Measurements from ENCODE around the gene RADX.
"Not testable (repeated sequence)": the region's sequence is repeated elsewhere in the genome, so short reads cannot be mapped to it uniquely, and the experiment has no call there.

Gene RADX, protein sequence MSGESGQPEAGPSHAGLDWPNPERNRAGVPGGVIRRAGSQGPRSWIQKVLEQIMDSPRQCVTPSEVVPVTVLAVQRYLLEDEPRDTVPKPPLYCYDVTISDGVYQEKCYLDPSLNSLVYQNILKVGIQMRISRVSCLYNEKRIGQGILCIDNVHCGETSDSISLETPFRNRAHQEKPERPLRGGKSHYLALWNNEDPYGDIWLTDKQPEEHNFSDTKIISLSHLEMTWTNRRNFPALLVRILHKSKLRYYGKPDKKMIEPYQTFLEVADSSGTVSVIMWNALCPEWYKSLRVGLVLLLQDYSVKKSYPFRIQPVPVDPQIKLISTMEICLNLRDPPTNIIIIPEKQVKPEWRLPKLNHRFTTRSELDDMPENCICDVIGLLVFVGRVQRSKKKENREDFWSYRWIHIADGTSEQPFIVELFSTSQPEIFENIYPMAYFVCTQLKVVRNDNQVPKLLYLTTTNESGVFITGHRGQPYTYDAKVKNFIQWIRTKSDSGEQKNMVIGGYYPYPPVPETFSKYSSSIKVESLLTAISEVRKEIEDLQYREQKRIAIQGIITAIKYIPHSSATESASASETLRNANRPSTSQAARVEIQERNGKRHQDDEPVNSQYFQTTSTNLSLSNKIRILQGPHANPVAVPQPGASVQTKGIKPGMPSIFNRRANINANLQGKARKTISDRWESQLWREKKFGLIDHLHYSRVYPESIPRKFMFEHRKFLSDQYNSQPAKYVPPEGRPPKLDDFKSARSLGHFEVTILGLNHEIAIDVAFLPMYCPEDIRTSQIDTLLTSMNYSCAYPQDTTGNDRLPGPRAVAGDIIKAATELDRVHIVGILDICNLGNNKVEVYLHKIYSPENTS

GRCh38 chrX:106611679-106612392 lies at the start of gene RADX:
RADX (plus strand) TSS chrX:106611978; CDS start chrX:106612081, 103 bp downstream.
- DNase-seq (ENCODE audit: low spot score), result peak; percentile 42

DNA sequence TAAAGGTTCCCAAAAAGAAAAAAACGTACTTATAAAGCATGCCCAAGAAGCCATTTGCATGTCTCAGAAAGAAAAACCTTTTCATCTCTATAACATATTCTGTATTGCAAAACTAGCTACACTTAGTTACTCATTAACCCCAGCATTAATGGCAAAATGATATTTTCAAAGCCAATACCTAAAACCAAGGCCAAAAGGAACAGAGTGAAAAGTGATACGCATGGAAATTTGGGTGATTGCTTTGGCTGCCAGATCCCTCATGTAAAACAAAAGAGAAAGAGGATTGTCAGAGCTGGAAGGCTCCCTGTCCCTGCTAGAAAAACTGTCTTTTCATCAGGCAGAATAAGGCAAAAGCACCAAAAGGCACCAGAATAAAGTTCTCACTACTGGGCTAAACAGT lies 46.8 kb upstream of the RADX start:
- DNase-seq (ENCODE audit: low spot score), result no peak

- DNase-seq (ENCODE audit: low spot score), result no peak
Observed at GRCh38 chrX:106566362-106566761, 45.4 kb upstream of the RADX start.

DNA sequence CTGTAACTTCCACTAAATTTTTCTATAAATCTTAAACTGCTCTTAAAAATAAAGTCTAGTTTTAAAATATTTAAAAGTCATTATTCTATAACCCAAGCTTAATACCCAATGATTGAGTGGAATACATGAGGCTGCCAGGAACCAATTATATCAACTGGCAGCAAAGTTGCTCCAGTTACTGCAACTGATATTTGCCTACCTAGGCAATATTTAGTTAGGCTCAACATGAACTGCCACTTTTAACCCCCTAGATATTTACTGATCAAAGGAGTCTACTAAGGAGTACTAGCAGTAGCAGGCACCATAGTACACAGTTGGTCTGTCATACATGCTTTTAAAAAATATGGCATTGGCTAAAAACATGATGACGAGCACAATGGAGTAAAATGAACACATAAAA lies 29.9 kb upstream of the RADX start:
- no peak for DNase-seq (ENCODE audit: low spot score)

GRCh38 chrX:106585478-106585877 lies 26.3 kb upstream of the RADX start:
- no peak for DNase-seq (ENCODE audit: low spot score)

- no peak for DNase-seq (ENCODE audit: low spot score)
Observed at GRCh38 chrX:106588801-106589200, 23.0 kb upstream of the RADX start.

- DNase-seq (ENCODE audit: low spot score), result no peak
Observed at GRCh38 chrX:106599411-106599810, 12.4 kb upstream of the RADX start.

- no peak for DNase-seq (ENCODE audit: low spot score)
Observed at GRCh38 chrX:106606571-106606970, 5.2 kb upstream of the RADX start.

DNA sequence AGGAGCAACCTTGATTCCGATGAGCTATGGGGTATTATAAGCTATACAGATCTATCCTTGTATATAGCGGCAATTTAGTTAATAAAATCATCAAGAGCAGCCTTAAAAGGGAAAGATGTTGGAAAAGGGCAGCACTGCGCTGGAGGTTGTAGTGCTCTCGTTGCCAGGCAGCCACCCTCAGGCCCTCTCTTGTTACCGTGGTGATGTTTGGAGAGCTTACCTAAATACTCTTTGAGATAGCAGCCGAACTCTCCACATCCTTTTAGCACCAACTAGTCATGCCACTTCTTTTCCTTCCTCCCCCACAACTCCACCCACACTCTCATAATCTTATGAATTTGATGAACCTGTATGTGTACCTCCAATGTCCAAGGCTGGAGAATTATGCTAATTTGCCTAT lies 3.8 kb upstream of the RADX start:
- no peak for DNase-seq (ENCODE audit: low spot score)

DNA sequence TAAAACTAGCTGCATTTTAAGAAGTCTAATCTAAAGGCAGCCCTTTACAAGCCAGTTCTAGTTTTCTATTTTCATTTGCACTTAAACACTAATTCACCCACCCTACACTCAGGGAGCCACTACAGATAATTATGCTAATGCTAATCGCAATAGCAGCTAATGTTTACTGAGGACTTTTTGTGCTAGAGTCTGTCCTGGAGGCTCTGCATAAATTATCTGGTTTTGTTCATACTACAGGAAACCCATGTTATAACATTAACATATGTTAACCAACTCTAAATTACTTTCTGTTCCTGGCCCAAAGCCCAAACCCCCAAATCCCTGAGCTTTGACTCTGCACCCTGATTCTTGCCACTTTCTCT lies 480 bp upstream of the RADX start:
- no peak for DNase-seq (ENCODE audit: low spot score)

- no peak for DNase-seq (ENCODE audit: low spot score)
Observed at GRCh38 chrX:106612393-106612763, 600 bp downstream of the RADX start.

DNA sequence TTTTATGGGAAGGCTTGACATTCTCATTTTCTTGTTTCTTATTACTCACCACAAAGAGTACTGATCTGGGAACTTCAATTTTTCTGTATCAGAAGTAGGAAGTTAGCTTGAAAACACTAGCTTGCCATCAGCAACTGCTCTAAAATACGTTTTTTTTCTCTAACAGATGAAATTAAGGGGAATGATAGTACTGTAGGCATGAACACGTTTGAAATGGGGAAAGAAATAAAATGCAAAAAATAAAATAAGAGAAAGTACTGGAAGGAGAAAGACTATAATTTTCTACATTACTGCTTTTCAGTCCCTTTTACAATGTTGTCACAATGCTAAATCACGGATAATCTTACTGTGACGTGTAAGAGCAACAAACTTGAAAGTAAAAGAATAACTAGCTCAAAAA lies 1.5 kb downstream of the RADX start:
- DNase-seq (ENCODE audit: low spot score), result no peak

- no peak for DNase-seq (ENCODE audit: low spot score)
Observed at GRCh38 chrX:106615041-106615440, 3.3 kb downstream of the RADX start.

GRCh38 chrX:106619797-106620196 lies 8.0 kb downstream of the RADX start:
- no peak for DNase-seq (ENCODE audit: low spot score)

- DNase-seq (ENCODE audit: low spot score), result no peak
Observed at GRCh38 chrX:106621836-106622235, 10.1 kb downstream of the RADX start.

DNA sequence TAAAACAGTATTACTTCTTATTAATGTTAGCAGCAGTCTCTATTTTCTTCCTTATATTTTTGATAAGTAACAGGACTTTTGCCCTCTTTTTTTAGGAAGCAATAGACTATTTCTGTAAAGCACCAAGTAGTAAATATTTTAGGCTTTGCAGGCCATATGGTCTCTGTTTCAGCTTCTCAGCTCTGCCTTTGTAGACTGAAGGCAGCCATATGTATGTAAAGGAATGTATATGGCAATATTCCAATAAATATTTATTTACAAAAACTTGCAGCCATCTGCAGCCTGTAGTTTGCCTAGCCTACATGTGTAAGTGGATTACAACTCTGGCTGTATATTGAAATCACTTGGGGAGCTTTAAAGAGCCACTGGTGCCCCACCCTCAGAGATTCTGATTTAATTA lies 15.0 kb downstream of the RADX start:
- DNase-seq (ENCODE audit: low spot score), result no peak

DNA sequence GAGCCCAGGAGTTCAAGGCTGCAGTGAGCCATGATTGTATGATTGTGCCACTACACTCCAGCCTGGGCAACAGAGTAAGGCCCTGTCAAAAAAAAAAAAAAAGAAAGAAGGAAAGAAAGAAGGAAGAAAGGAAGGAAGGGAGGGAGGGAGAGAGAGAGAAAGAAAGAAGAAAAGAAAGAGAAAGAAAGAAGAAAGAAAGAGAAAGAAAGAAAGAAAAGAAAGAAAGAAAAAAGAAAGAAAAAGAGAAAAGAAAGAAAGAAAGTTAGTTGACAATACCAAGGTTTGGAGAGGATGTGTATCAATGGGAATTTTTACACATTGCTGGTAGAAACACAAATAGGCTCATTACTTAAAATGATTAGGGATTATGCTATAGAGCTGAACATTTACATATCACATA lies 19.8 kb downstream of the RADX start:
- DNase-seq (ENCODE audit: low spot score), result no peak

GRCh38 chrX:106649523-106650428 lies 38.0 kb downstream of the RADX start:
- DNase-seq (ENCODE audit: low spot score), result no peak

DNA sequence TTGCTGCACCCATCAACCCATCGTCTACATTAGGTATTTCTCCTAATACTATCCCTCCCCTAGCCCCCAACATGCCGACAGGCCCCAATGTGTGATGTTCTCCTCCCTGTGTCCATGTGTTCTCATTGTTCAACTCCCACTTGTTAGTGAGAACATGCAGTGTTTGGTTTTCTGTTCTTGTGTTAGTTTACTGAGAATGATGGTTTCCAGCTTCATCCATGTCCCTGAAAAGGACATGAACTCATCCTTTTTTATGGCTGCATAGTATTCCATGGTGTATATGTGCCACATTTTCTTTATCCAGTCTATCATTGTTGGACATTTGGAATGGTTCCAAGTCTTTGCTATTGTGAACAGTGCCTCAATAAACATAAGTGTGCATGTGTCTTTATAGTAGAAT lies 41.8 kb downstream of the RADX start:
- DNase-seq (ENCODE audit: low spot score), result not testable (repeated sequence)

- DNase-seq (ENCODE audit: low spot score), result no peak
Observed at GRCh38 chrX:106670631-106671030, 58.9 kb downstream of the RADX start.

DNA sequence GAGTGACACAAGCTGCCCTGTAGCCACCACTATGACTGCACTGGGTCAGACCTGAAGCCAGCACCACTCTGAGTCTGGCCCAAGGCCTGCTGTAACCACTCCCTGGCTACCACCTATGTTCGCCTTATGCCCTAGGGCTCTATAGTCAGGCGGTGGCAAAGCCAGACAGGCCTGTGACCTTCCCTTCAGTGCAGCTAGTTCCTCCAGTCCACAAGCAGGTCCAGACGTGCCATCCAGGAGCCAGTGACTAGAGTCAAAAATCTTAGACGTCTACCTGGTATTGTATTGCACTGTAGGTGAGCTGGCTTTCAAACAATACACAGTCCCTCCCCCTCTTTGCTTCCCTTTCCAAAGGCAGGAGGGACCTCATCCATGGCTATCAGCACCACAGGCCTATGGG lies 60.7 kb downstream of the RADX start:
- DNase-seq (ENCODE audit: low spot score), result no peak

DNA sequence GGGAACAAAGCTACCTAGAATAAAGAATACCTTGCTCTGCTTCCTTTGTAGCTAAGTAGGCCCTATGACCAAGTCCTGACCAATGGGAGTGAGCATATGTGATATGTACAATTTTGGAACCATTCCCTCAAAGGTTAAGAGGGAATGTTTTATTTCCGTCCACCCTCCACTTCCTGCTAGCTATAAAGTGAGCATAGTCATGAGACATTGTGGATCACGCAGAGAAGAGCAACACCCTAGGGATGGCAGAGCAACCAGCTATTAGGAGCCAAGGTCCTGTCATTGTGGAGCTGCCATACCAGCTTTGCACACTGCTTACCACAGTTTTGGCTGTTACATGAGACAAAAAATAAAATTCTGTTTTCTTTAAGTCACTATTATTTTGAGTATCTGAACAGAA lies 68.9 kb downstream of the RADX start:
- no peak for DNase-seq (ENCODE audit: low spot score)

All from hepatic stellate cell (primary cell).